ENCODE measurements around the gene INSIG2.
A peak's percentile ranks its signal among the peaks of the same experiment; 100 is the strongest.

Gene INSIG2

GRCh38 chr2:118088051-118089024 lies at the start of gene INSIG2:
INSIG2 (plus strand) TSS chr2:118088471; CDS start chr2:118096557, 8,086 bp downstream.
- no peak for FAIRE-seq

DNA sequence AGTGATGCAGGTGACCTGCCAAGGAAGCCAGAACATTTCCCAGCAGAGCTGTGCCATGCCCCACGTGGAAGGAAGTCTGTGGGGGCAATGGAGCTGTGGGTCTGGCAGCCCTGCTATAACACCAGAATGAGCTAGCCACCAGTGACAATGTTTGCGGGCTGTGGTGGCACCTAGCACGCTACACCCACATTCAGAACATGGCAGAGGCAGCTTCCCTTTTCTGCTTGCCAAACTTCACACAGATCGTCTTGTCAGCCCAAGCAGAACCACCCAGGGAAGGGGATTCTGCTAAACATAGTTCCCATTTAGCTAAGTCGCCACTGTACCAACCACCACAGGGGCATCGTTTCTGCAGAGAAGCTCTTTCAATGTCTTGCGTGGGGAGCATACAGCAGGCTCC lies 47.4 kb upstream of the INSIG2 start:
- no peak for FAIRE-seq

DNA sequence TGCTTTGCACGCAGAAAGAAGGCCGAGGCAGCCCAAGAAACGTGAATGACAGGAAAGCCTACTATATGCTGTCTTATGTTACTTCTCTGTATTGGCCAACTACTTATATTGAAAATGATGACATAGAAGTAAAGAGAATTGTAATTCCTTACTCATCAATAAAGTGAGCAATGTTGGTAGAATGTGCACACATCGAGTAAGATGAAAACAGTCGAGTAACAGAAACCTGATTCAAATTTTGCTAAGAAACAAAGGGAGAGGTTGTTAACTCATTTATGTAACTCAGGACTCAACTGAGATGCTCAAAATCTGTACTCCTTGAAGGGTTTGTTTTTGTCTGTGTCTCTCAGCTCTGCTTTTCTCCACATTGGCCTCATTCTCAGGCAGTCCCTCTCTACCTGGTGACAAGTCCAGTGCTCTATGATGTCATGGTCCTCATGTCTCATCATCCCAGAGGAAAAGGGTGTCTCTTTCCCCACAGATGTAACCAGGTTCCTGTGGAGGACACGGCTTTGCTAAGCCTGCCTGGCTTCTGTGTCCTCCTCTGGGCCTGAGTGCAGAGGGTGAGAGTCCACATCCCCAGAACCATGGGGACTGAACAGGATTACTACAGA lies 44.1 kb upstream of the INSIG2 start:
- no peak for FAIRE-seq

- no peak for FAIRE-seq
These were observed 43.4 kb upstream of the INSIG2 start for GRCh38 chr2:118044854-118045253.

GRCh38 chr2:118045286-118045685 lies 43.0 kb upstream of the INSIG2 start:
- FAIRE-seq, result no peak

DNA sequence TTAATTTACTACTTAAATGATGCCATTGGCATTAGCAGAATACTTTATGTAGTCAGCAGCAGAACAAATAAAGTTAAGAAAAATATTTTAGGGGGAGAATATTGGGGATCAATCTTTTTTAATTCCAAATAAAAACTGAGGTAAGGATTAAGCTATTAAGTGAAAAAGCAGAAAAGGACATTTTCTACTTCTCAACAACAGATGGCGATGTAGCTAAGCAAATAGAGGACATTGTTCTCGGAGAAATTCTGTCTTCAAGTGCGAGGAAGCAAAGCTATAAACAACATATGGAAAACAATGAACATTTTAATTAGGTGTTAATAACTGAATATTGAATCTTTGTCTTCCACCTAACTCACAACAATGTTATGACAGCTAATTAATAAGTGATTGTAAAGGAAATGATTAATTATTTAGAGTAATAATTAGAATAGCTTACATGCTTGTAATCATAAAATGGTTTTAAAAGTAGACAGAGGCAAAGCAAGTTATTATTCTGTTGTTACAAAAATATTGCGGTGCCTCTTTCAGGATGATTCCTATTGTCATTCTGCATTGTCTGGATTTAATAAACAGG lies 41.5 kb upstream of the INSIG2 start:
- FAIRE-seq, result peak; percentile 83

GRCh38 chr2:118047380-118047826 lies 40.9 kb upstream of the INSIG2 start:
- no peak for FAIRE-seq

GRCh38 chr2:118048401-118048800 lies 39.9 kb upstream of the INSIG2 start:
- FAIRE-seq, result no peak

GRCh38 chr2:118049140-118049815 lies 39.0 kb upstream of the INSIG2 start:
- no peak for FAIRE-seq

GRCh38 chr2:118049816-118050140 lies 38.5 kb upstream of the INSIG2 start:
- FAIRE-seq, result no peak

GRCh38 chr2:118050386-118050785 lies 37.9 kb upstream of the INSIG2 start:
- no peak for FAIRE-seq

DNA sequence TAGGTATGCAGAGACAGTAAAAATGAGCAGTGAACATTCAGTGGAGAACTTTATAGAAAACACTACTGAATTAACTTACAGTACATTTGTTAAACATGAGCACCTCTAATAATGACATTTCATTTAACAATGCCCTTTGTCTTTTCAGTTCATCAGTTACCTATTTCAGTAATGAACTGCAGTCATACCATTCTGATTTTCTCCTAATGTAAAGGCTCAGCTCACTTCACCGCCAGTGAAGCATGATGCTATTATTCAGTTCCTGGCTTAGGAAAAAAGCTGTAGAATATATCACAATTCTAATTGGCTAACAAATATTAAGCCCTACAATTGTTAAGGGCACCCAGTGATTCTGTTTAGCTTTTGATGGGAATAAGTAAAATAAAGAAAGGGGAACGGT lies 37.3 kb upstream of the INSIG2 start:
- no peak for FAIRE-seq

- no peak for FAIRE-seq
These were observed 36.4 kb upstream of the INSIG2 start for GRCh38 chr2:118051826-118052358.

DNA sequence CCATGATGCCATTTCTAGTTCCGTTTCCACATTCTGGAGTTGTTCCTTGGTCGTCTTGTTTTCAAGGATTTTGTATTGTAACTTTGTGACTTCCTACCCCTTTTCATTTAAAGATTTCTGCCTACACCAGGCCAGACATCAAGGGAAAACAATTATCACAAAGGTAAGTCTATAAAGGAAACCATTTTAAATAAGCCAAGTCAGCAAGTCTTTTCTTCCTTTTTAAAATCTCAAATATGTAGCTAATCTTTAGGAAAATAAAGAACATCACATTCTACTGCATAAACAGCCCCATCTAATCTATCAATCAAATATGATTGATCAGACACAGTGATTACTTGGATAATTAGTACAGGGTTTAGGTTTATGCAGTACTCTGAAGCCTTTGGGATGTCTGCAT lies 35.8 kb upstream of the INSIG2 start:
- FAIRE-seq, result no peak

DNA sequence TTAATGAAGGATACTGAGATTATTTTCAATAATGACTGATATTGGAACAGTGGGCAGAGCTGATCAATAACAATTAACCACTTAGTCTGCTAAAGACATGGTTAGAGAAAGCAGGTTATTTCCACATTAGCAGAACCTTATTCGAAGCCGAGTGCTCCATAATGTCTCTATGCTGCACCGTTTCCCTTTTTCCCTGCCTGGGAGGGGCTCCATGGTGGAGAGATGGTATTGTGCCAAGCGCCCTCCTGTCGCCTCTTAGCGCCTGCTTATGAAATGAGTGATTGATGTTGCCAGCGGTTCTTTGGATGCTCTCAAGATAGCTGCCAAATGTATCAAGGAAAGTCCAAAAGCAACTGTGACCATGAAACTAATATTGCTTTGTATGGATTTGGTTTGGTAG lies 34.6 kb upstream of the INSIG2 start:
- FAIRE-seq, result no peak

DNA sequence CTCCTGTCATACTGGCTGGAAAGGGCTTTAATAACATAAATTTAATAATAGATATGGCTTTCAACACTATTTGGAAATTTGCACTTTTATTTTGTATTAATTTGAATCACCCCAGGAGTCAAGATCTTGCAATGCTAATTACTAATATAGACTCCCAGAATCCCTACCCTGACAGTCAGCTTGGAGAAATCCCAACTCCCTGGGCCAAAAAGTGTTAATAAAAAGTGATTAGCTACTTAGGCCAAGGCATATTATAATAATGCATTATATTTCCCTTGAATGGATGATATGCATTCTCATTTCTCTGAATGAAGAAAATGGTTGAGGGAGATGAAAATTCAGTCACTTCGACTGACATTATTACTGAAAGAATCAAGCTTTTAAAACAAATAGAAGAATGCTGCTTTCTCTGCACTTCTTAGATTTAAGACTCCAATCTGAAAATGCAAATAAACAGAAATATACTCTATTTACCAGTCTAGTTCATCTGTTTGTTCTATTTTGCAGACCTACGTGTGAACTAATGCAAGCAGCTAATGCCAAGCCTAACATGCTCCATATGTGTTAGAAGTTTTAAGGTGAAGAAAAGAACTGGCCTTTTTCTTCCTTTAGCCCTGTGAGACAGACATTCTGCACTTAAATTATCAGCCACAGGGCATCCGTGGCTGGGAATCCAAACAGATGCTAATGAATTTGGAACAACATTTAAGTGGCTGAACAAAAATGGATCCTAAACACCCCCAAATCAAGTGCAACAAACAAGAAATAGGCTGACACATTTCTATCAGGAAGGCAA lies 33.9 kb upstream of the INSIG2 start:
- no peak for FAIRE-seq

DNA sequence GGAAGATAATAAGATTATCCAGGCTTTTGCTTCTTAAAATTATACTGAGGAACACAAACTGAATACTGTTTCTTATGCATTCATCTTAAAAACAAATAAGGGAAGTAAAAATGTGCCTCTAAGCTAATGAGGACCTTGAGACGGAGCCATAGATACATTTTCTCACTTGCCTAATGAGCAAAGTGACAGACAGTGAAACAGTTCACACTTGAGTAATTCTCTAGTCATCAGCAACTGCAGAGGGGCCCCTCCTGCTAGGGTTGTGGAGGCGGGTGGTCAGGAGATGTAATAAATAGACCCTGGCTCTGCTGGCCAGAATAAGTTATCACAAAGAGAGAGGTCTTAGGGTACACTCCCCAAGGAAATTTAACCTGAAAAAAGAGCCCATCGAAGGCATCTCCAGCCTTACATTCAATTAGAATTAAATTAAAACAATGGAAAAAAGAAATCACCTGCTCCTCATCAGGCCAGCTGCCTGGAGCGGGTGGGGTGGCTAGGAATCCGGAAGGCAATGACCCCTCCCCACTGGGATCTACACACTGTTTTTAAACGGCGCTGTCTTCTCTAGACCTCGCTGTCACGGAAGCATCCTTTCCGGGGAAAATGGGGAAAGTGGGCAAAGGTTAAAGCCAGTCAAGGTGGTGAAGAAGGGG lies 32.6 kb upstream of the INSIG2 start:
- FAIRE-seq, result no peak

GRCh38 chr2:118056165-118056534 lies 32.1 kb upstream of the INSIG2 start:
- FAIRE-seq, result no peak

DNA sequence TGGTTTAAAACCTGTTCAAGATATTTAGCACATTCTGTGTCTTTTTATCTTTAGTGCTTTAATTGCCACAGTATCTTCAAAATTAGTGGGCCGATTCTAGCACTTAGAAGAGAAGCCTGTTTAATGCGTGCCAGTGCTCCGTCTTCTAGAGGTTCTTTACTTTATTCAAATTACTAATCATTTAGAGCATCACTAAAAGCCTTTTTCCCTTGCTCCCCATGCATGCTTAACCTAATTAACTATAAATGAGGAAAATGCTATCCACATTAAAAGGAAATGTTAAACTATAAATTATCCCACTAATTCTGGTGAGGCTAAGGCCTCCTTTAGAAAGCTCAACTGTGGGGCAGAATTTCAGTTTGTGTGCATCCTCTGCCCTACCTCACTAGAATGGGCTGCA lies 31.5 kb upstream of the INSIG2 start:
- no peak for FAIRE-seq

DNA sequence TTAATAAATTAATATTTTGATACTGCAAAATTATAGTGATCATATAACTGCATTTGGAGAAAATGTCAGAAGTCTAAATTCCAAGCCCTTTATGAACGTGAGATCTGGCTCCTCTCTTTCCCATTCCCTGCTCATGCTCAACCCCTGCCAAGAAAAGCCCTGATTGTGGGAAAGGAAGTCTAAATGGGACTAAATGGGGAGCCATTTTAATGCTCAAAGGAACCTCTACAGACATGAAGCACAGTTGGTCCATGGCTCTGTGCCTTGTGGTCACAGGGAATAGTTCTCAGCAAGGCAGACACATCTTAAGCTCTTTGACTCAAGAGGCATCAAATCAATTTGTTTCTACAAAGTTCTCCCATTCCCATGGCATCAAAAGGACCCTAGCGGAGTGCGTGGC lies 29.3 kb upstream of the INSIG2 start:
- no peak for FAIRE-seq

DNA sequence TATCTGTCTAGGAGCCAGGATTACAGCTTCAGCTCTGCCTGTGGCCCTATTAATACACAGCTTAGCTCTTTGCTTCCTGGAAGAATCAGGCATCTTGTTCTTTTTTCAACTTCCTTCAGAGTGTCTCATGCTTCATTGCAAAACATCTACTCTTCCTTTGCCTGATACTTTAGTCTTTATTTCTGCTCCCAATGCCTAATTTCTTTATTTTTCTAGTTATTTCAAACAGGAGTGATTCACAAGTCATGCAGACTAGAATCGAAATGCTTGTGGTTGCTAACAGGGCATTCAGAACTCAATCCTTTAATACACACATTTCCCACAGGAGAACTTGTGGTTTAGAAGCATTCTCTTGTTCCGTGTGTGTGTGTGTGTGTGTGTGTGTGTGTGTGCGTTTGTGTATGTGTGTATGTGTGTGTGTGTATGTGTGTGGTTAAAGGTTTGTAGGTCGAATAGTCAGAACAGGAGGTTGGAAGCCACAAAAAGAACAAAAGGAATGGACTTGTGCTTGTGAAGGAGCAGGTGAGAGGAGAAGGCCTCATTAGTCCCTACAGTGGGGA lies 28.3 kb upstream of the INSIG2 start:
- no peak for FAIRE-seq

All from colon (tissue), 2 donors.